Smooth muscle cell (in vitro differentiated cells): ENCODE measurements around the gene HMSD. TPM values are rescaled to one million over a fixed set of nuclear protein-coding genes. Genes with fewer than 3 reads are reported as not detected.

ENCODE experiments used
- DNase-seq: peaks from one replicate; lab custom pipeline; 2025; ENCODE audit not compliant: unreplicated experiment; lab: John Stamatoyannopoulos, UW
- H2AFZ ChIP-seq: fragments of 200-600 bp; sonication (generic); 2 replicates; pipeline ENCODE4 v1.6.0; 2016; ENCODE audit warnings: antibody characterized with exemption, low read depth, mild to moderate bottlenecking
- H3F3A ChIP-seq: fragments of 200-600 bp; sonication (generic); 2 replicates; pipeline ENCODE4 v1.6.0; 2017; ENCODE audit warnings: antibody characterized with exemption, low read depth
- H3K27ac ChIP-seq: fragments of 200-600 bp; sonication (generic); 2 replicates; pipeline ENCODE4 v1.5.1; 2016; ENCODE audit warnings: low read depth, mild to moderate bottlenecking
- H3K27me3 ChIP-seq: fragments of 200-600 bp; sonication (generic); 2 replicates; pipeline ENCODE4 v1.6.1; 2016; ENCODE audit warnings: low read depth, mild to moderate bottlenecking
- H3K36me3 ChIP-seq: fragments of 200-600 bp; sonication (generic); 2 replicates; pipeline ENCODE4 v1.5.1; 2016; ENCODE audit warnings: low read depth
- H3K4me1 ChIP-seq: fragments of 200-600 bp; sonication (generic); 2 replicates; pipeline ENCODE4 v1.5.1; 2016; ENCODE audit warnings: low read depth
- H3K4me2 ChIP-seq: fragments of 200-600 bp; sonication (generic); 2 replicates; pipeline ENCODE4 v1.6.0; 2016; ENCODE audit warnings: mild to moderate bottlenecking
- H3K4me3 ChIP-seq: fragments of 200-600 bp; sonication (generic); 2 replicates; pipeline ENCODE4 v1.5.1; 2016; ENCODE audit warnings: mild to moderate bottlenecking
- H3K79me2 ChIP-seq: fragments of 200-600 bp; sonication (generic); 2 replicates; pipeline ENCODE4 v1.6.0; 2016; ENCODE audit warnings: low read depth, mild to moderate bottlenecking
- H3K9ac ChIP-seq: fragments of 200-600 bp; sonication (generic); 2 replicates; pipeline ENCODE4 v1.6.0; 2016; ENCODE audit warnings: low read depth
- H3K9me3 ChIP-seq: fragments of 200-600 bp; sonication (generic); replicated peaks from 2 replicates; pipeline ENCODE4 v1.5.1; 2016; ENCODE audit warnings: low read depth
- H4K20me1 ChIP-seq: fragments of 200-600 bp; sonication (generic); 2 replicates; pipeline ENCODE4 v1.6.0; 2016; ENCODE audit warnings: low read depth
- WGBS: methylation state at CpG from one replicate; pipeline ENCODE4 v1.1.7; 2016; ENCODE audit warnings: low lambda C conversion rate; 5-methylcytosine and 5-hydroxymethylcytosine counted together
- polyA plus RNA-seq: library from polyadenylated mRNA; unstranded; fragments of >200 nt; fragmentation: Nextera tagmentation; extraction: Ambion mirVana; gene quantifications from 2 replicates; pipeline ENCODE4 v1.2.1, GENCODE V29; 2016
- total RNA-seq: library from RNA; depleted of rRNA; stranded (reverse); fragments of >200 nt; gene quantifications from 2 replicates; pipeline ENCODE4 v1.2.3, GENCODE V29; 2014
- TF ChIP-seq, protein P1 (sequence below): fragments of 200-600 bp; sonication (generic); IDR thresholded peaks from 2 replicates; pipeline ENCODE4 v1.5.1; 2017; ENCODE audit warnings: borderline replicate concordance, mild to moderate bottlenecking, antibody characterized with exemption; ENCODE audit not compliant: insufficient read depth, poor library complexity, severe bottlenecking

HMSD gene
- total and polyA plus RNA-seq, 2 experiments from 2014 or later = 0.26 TPM; not detected in 1

DNA sequence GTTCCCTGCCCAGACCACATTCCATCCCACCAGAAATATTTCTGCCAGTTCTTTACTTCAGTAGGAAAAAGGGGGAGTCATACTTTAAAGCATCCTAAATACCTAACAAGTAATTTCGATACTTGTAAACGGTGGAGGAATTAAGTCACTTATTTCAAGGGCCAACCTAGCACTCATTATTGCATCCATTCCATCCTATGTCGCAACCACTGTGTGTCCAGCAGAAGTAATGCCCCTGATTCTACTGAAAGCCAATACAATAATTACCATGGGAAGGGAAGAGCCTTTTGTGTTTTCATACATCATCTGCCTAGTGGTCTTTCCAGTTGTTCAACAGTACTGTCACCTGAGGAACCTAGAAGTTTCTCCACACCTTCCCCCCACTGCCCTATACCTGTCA lies 33.3 kb downstream of the HMSD start:
- Histone ChIP-seq H3K36me3 (peaks cover 6% of the 10 kb centered on the region), H3K4me2 (no peak overlapping the region), H3K27ac (no peak overlapping the region), H3K79me2 (peaks cover 6% of the 10 kb centered on the region), H4K20me1 (no peaks in the 10 kb centered on the region), H3K4me1 (no peaks in the 10 kb centered on the region), H3K4me3 (no peak overlapping the region), H3K27me3 (no peaks in the 10 kb centered on the region), H3K9ac (no peak overlapping the region), H2AFZ (no peak overlapping the region), H3K9me3 (no peaks in the 10 kb centered on the region), H3F3A (no peaks in the 10 kb centered on the region)
- no peak for DNase-seq
- TF ChIP-seq, protein P1, sequence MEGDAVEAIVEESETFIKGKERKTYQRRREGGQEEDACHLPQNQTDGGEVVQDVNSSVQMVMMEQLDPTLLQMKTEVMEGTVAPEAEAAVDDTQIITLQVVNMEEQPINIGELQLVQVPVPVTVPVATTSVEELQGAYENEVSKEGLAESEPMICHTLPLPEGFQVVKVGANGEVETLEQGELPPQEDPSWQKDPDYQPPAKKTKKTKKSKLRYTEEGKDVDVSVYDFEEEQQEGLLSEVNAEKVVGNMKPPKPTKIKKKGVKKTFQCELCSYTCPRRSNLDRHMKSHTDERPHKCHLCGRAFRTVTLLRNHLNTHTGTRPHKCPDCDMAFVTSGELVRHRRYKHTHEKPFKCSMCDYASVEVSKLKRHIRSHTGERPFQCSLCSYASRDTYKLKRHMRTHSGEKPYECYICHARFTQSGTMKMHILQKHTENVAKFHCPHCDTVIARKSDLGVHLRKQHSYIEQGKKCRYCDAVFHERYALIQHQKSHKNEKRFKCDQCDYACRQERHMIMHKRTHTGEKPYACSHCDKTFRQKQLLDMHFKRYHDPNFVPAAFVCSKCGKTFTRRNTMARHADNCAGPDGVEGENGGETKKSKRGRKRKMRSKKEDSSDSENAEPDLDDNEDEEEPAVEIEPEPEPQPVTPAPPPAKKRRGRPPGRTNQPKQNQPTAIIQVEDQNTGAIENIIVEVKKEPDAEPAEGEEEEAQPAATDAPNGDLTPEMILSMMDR = no peak
- WGBS = 84% methylated on average over 3 of the region's 3 CpGs

DNA sequence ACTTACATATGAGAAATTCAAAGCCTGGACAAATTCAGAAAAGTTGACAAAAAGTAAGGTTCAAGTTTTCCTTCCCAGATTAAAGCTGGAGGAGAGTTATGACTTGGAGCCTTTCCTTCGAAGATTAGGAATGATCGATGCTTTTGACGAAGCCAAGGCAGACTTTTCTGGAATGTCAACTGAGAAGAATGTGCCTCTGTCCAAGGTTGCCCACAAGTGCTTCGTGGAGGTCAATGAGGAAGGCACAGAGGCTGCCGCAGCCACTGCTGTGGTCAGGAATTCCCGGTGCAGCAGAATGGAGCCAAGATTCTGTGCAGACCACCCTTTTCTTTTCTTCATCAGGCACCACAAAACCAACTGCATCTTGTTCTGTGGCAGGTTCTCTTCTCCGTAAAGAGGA lies 37.8 kb downstream of the HMSD start:
- WGBS = 82% methylated on average over 7 of the region's 7 CpGs
- DNase-seq = no peak

DNA sequence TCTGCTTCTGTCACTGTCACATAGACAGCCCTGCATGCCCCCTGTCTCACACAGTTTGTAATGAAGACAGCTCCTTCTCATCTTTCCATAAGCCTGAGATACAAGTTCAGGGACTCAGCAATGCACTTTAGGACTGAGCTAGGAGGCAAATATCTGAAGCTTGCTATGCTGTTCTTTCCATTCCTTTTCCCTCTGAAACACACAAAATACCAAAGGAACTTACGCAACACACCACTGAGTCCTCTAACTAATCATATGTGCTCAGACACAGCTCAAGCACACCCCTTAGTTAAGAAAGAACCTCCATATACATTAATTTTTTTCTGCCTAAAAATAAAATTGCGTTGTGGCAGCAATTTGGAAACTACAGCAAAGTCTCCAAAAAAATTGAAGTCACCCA lies 38.6 kb downstream of the HMSD start:
- Histone ChIP-seq H3K4me2 (no peak overlapping the region), H3F3A (no peaks in the 10 kb centered on the region), H3K9me3 (no peaks in the 10 kb centered on the region), H3K27me3 (no peaks in the 10 kb centered on the region), H3K27ac (no peak overlapping the region), H3K4me1 (no peaks in the 10 kb centered on the region), H3K4me3 (no peak overlapping the region), H4K20me1 (no peaks in the 10 kb centered on the region), H3K36me3 (peaks cover 6% of the 10 kb centered on the region), H2AFZ (no peak overlapping the region), H3K79me2 (peaks cover 2% of the 10 kb centered on the region), H3K9ac (no peak overlapping the region)
- DNase-seq = no peak
- 68% methylated on average over 2 of the region's 2 CpGs for WGBS
- TF ChIP-seq, protein P1 = no peak

More for the DNA sequence above, 37.8 kb downstream of the HMSD start:
- Histone ChIP-seq H3F3A (no peaks in the 10 kb centered on the region), H3K9ac (no peak overlapping the region), H3K4me3 (no peak overlapping the region), H3K79me2 (peaks cover 2% of the 10 kb centered on the region), H4K20me1 (no peaks in the 10 kb centered on the region), H3K27me3 (no peaks in the 10 kb centered on the region), H3K4me2 (no peak overlapping the region), H3K9me3 (no peaks in the 10 kb centered on the region), H3K27ac (no peak overlapping the region), H2AFZ (no peak overlapping the region), H3K36me3 (peaks cover 6% of the 10 kb centered on the region), H3K4me1 (no peaks in the 10 kb centered on the region)
- TF ChIP-seq, protein P1 = no peak

DNA sequence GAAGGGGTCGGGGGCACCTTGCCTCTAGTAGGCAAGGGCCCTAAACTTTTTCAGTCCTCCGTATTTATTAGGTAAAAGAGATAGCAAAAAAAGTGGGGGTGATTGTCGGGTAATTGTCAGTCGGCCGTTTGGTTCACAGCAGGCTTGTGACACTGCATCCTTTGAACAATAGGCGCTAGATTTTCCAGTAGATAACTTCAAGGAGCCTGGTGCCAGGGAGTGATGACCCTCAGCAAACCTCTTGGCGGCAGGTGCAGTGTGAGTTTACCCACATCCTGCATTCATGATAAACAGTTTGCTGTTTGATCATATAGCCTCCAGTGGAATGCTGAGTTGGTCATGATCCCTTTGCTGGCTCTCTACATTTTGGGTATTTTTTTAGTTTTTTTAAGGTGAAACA lies 43.6 kb downstream of the HMSD start:
- Histone ChIP-seq H3K27ac (no peak overlapping the region), H4K20me1 (no peaks in the 10 kb centered on the region), H3F3A (no peaks in the 10 kb centered on the region), H3K4me2 (no peak overlapping the region), H3K9me3 (no peaks in the 10 kb centered on the region), H3K9ac (no peak overlapping the region), H3K27me3 (no peaks in the 10 kb centered on the region), H3K4me1 (no peaks in the 10 kb centered on the region), H3K79me2 (no peaks in the 10 kb centered on the region), H2AFZ (no peak overlapping the region), H3K36me3 (no peaks in the 10 kb centered on the region), H3K4me3 (no peak overlapping the region)
- 95% methylated on average over 7 of the region's 7 CpGs for WGBS
- DNase-seq = no peak
- TF ChIP-seq, protein P1 = no peak
